H9 (cell line): Measurements from ENCODE around the gene ASCC2. TPM values are rescaled to one million over a fixed set of nuclear protein-coding genes. Genes with fewer than 3 reads are reported as not detected.

ENCODE experiments used
- DNase-seq: peaks from one replicate; pipeline ENCODE4 v3.0.0-alpha.2; 2017
- H2AFZ ChIP-seq: one replicate; pipeline ENCODE4 v1.6.1; 2013; ENCODE audit warnings: mild to moderate bottlenecking, low read length, control low read depth, moderate library complexity
- H2AK5ac ChIP-seq: 2 replicates; pipeline ENCODE4 v1.6.1; 2013; ENCODE audit warnings: low read length, control low read depth, mixed read lengths; ENCODE audit not compliant: insufficient read length
- H2BK120ac ChIP-seq: one replicate; pipeline ENCODE4 v1.6.1; 2013; ENCODE audit warnings: low read depth, mild to moderate bottlenecking, low read length, control low read depth, inconsistent platforms; ENCODE audit not compliant: poor library complexity, severe bottlenecking
- H2BK12ac ChIP-seq: 2 replicates; pipeline ENCODE4 v1.6.1; 2013; ENCODE audit warnings: low read length, control low read depth, mixed read lengths, low read depth; ENCODE audit not compliant: insufficient read length
- H2BK15ac ChIP-seq: 2 replicates; pipeline ENCODE4 v1.6.1; 2013; ENCODE audit warnings: low read depth, low read length, control low read depth
- H2BK20ac ChIP-seq: one replicate; pipeline ENCODE4 v1.6.1; 2013; ENCODE audit warnings: low read depth, mild to moderate bottlenecking, low read length, control low read depth, inconsistent platforms; ENCODE audit not compliant: poor library complexity, severe bottlenecking
- H2BK5ac ChIP-seq: 2 replicates; pipeline ENCODE4 v1.6.1; 2013; ENCODE audit warnings: low read length, control low read depth, mixed read lengths; ENCODE audit not compliant: insufficient read length
- H3K14ac ChIP-seq: 2 replicates; pipeline ENCODE4 v1.6.1; 2013; ENCODE audit warnings: low read length, control low read depth; ENCODE audit not compliant: insufficient read depth
- H3K18ac ChIP-seq: 2 replicates; pipeline ENCODE4 v1.6.1; 2013; ENCODE audit warnings: low read depth, mild to moderate bottlenecking, mixed read lengths, low read length, control low read depth; ENCODE audit not compliant: insufficient read length
- H3K23ac ChIP-seq: 2 replicates; pipeline ENCODE4 v1.6.1; 2013; ENCODE audit warnings: low read length, control low read depth, mixed read lengths, low read depth; ENCODE audit not compliant: insufficient read length
- H3K23me2 ChIP-seq: 2 replicates; pipeline ENCODE4 v1.6.1; 2013; ENCODE audit warnings: low read depth, mild to moderate bottlenecking, mixed read lengths, low read length, control low read depth; ENCODE audit not compliant: insufficient read length, poor library complexity, severe bottlenecking
- H3K27ac ChIP-seq: 2 replicates; pipeline ENCODE4 v1.5.1; 2013; ENCODE audit warnings: low read length, control low read depth, mixed read lengths, low read depth; ENCODE audit not compliant: insufficient read length
- H3K27me3 ChIP-seq: 2 replicates; pipeline ENCODE4 v1.6.1; 2013; ENCODE audit warnings: low read length, control low read depth, inconsistent platforms; ENCODE audit not compliant: insufficient read depth
- H3K4ac ChIP-seq: 2 replicates; pipeline ENCODE4 v1.6.1; 2013; ENCODE audit warnings: low read depth, mild to moderate bottlenecking, control low read depth, inconsistent platforms, low read length, moderate library complexity
- H3K4me1 ChIP-seq: 2 replicates; pipeline ENCODE4 v1.6.1; 2013; ENCODE audit warnings: low read length, control low read depth, inconsistent platforms; ENCODE audit not compliant: insufficient read depth
- H3K4me2 ChIP-seq: 2 replicates; pipeline ENCODE4 v1.6.1; 2013; ENCODE audit warnings: low read length, control low read depth, mixed read lengths; ENCODE audit not compliant: insufficient read length, insufficient read depth
- H3K56ac ChIP-seq: 2 replicates; pipeline ENCODE4 v1.6.1; 2013; ENCODE audit warnings: low read depth, mild to moderate bottlenecking, mixed read lengths, low read length, control low read depth; ENCODE audit not compliant: insufficient read length
- H3K79me1 ChIP-seq: 2 replicates; pipeline ENCODE4 v1.6.1; 2013; ENCODE audit warnings: low read depth, mild to moderate bottlenecking, moderate library complexity, low read length, control low read depth, inconsistent platforms; ENCODE audit not compliant: insufficient read depth, poor library complexity, severe bottlenecking
- H3K79me2 ChIP-seq: 2 replicates; pipeline ENCODE4 v1.6.1; 2013; ENCODE audit warnings: low read length, control low read depth, inconsistent platforms; ENCODE audit not compliant: insufficient read depth
- H3K9ac ChIP-seq: 2 replicates; pipeline ENCODE4 v1.6.1; 2013; ENCODE audit warnings: low read length, control low read depth, mixed read lengths; ENCODE audit not compliant: insufficient read length; ENCODE audit errors: extremely low read depth
- H3K9me3 ChIP-seq: one replicate; pipeline ENCODE4 v1.6.1; 2013; ENCODE audit warnings: low read depth, low read length, inconsistent platforms; ENCODE audit not compliant: control insufficient read depth
- H3T11ph ChIP-seq: one replicate; pipeline ENCODE4 v1.6.1; 2013; ENCODE audit warnings: mild to moderate bottlenecking, low read length, control low read depth, inconsistent platforms
- H4K20me1 ChIP-seq: one replicate; pipeline ENCODE4 v1.6.1; 2013; ENCODE audit not compliant: control insufficient read depth, insufficient read length, insufficient read depth
- H4K5ac ChIP-seq: 2 replicates; pipeline ENCODE4 v1.6.1; 2013; ENCODE audit warnings: low read depth, mild to moderate bottlenecking, mixed read lengths, low read length, control low read depth; ENCODE audit not compliant: insufficient read length
- H4K8ac ChIP-seq: replicated peaks from 2 replicates; pipeline ENCODE4 v1.6.1; 2013; ENCODE audit warnings: low read length, control low read depth, mixed read lengths, low read depth; ENCODE audit not compliant: insufficient read length
- H4K91ac ChIP-seq: 2 replicates; pipeline ENCODE4 v1.6.1; 2013; ENCODE audit warnings: low read depth, mild to moderate bottlenecking, moderate library complexity, mixed read lengths, low read length, control low read depth; ENCODE audit not compliant: insufficient read length
- H3K27ac Mint-ChIP-seq, 3 experiments: 2 replicates in 2 of 3; 3 replicates in 1 of 3; pipeline ENCODE4 v1.8.0; 2020 to 2021; ENCODE audit warnings: mixed read lengths in 3 of 3, mild to moderate bottlenecking in 1 of 3, moderate library complexity in 1 of 3
- H3K27me3 Mint-ChIP-seq: 2 replicates; pipeline ENCODE4 v1.8.0; 2021; ENCODE audit warnings: low read depth, mild to moderate bottlenecking, moderate library complexity, mixed read lengths
- H3K36me3 Mint-ChIP-seq, 3 experiments: 2 replicates in 2 of 3; 3 replicates in 1 of 3; pipeline ENCODE4 v1.8.0; 2020 to 2021; ENCODE audit warnings: low read depth in 3 of 3, mixed read lengths in 3 of 3; ENCODE audit not compliant: insufficient read depth in 1 of 3
- H3K4me1 Mint-ChIP-seq, 2 experiments: 2 replicates each; pipeline ENCODE4 v1.8.0; 2020; ENCODE audit warnings: mixed read lengths in 2 of 2
- H3K4me3 Mint-ChIP-seq, 2 experiments: 2 replicates in 1 of 2; 3 replicates in 1 of 2; pipeline ENCODE4 v1.8.0; 2020 to 2021; ENCODE audit warnings: mild to moderate bottlenecking in 2 of 2, mixed read lengths in 2 of 2, moderate library complexity in 1 of 2
- H3K9me3 Mint-ChIP-seq, 2 experiments: 2 replicates in 1 of 2; 3 replicates in 1 of 2; pipeline ENCODE4 v1.8.0; 2020; ENCODE audit warnings: mild to moderate bottlenecking in 2 of 2, mixed read lengths in 2 of 2, moderate library complexity in 1 of 2
- WGBS: extraction: QIAGEN DNeasy Blood & Tissue Kit; methylation state at CpG from one replicate; pipeline ENCODE4 v1.1.7; 2013; ENCODE audit warnings: missing lambda C conversion rate, low lambda C conversion rate, mixed read lengths; ENCODE audit not compliant: insufficient read length; ENCODE audit errors: extremely low coverage; 5-methylcytosine and 5-hydroxymethylcytosine counted together
- total RNA-seq: library from RNA; stranded (reverse); gene quantifications from 2 replicates; pipeline ENCODE4 v1.2.1, GENCODE V29; 2021
- TF ChIP-seq, protein P1 (sequence below): fragments of 200-600 bp; sonication (generic); conservative IDR thresholded peaks from 3 replicates; pipeline ENCODE4 v1.8.0; 2021; ENCODE audit warnings: antibody characterized with exemption, mild to moderate bottlenecking

The ASCC2 gene
- total RNA-seq, 1 experiment from 2014 or later = 48.2 TPM

DNA sequence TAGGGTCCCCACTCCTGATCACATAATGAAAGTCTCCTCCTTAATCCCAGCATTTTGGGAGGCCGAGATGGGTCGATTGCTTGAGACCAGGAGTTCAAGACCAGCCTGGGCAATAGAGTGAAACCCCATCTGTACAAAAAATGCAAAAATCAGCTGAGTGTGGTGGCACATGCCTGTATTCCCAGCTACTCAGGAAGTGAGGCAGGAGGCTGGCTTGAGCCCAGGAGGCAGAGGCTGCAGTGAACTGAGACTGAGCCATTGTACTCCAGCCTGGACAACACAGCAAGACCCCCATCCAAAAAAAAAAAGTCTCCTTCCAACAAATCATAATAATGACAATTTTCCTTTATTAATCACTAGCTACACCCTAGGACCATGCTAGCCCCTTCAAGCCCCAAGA, 86.4 kb downstream of the ASCC2 start:
- DNase-seq = no peak
- Histone ChIP-seq H4K5ac (no peak overlapping the region), H3K27me3 (no peaks in the 10 kb centered on the region), H2AK5ac (no peak overlapping the region), H3K23ac (no peak overlapping the region), H3K18ac (no peak overlapping the region), H2BK5ac (no peak overlapping the region), H4K20me1 (no peaks in the 10 kb centered on the region), H3K9me3 (no peaks in the 10 kb centered on the region), H4K8ac (no peak overlapping the region), H3K9ac (no peak overlapping the region), H3K56ac (no peak overlapping the region), H2BK15ac (no peak overlapping the region), H3K4me2 (no peak overlapping the region), H2BK120ac (no peak overlapping the region), H2AFZ (no peak overlapping the region), H2BK20ac (no peak overlapping the region), H4K91ac (no peak overlapping the region), H3K27ac (no peak overlapping the region), H3T11ph (no peak overlapping the region), H3K79me2 (no peaks in the 10 kb centered on the region), H3K14ac (no peak overlapping the region), H3K4ac (no peak overlapping the region), H3K23me2 (no peaks in the 10 kb centered on the region), H2BK12ac (no peak overlapping the region), H3K79me1 (no peaks in the 10 kb centered on the region), H3K4me1 (no peaks in the 10 kb centered on the region)
- Mint-ChIP-seq H3K4me3 (no peak overlapping the region), H3K4me1 (peaks cover 2 to 15% of the 10 kb centered on the region in 2 experiments), H3K27me3 (no peaks in the 10 kb centered on the region; the same call in 1 of the 2 replicates), H3K9me3 (no peaks in the 10 kb centered on the region), H3K27ac (no peak overlapping the region), H3K36me3 (peaks cover 0 to 1% (median 0%) of the 10 kb centered on the region in 3 experiments; a peak in 4 of 7 replicates)
- no CpG with 5 or more reads among the region's 2 CpGs for WGBS
- TF ChIP-seq, protein P1, sequence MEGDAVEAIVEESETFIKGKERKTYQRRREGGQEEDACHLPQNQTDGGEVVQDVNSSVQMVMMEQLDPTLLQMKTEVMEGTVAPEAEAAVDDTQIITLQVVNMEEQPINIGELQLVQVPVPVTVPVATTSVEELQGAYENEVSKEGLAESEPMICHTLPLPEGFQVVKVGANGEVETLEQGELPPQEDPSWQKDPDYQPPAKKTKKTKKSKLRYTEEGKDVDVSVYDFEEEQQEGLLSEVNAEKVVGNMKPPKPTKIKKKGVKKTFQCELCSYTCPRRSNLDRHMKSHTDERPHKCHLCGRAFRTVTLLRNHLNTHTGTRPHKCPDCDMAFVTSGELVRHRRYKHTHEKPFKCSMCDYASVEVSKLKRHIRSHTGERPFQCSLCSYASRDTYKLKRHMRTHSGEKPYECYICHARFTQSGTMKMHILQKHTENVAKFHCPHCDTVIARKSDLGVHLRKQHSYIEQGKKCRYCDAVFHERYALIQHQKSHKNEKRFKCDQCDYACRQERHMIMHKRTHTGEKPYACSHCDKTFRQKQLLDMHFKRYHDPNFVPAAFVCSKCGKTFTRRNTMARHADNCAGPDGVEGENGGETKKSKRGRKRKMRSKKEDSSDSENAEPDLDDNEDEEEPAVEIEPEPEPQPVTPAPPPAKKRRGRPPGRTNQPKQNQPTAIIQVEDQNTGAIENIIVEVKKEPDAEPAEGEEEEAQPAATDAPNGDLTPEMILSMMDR = no peak
